Caco-2 (cell line): ENCODE data around the gene RABGAP1L. TPM values are rescaled to one million over a fixed set of nuclear protein-coding genes. Genes with fewer than 3 reads are reported as not detected.

Experiments
- BruUV-seq: library from RNA; stranded (reverse); fragments of 400-500 nt; replicated peaks from 2 replicates; lab custom pipeline; 2021; lab: Mats Ljungman, UMichigan
- CTCF ChIA-PET: fragments of 300-600 bp; sonication (Branson Sonifier 250); formaldehyde crosslinking; loops from one replicate; lab custom pipeline; 2022; ENCODE audit warnings: antibody characterized with exemption; lab: Charles Lee
- POLR2A ChIA-PET: fragments of 300-600 bp; sonication (Branson Sonifier 250); formaldehyde crosslinking; loops from one replicate; lab custom pipeline; 2022; ENCODE audit warnings: antibody characterized with exemption; lab: Charles Lee
- DNase-seq, 2 experiments: peaks; one replicate each; pipeline versions ENCODE4 v3.0.0 to v3.0.0-alpha.2; 2020 to 2022
- H3K27me3 ChIP-seq: replicated peaks from 2 replicates; pipeline ENCODE4 v1.6.0; 2011; ENCODE audit warnings: low read length; ENCODE audit not compliant: control insufficient read depth, insufficient read depth
- H3K36me3 ChIP-seq: 2 replicates; pipeline ENCODE4 v1.5.1; 2011; ENCODE audit warnings: low read length; ENCODE audit not compliant: control insufficient read depth, insufficient read depth
- H3K4me1 ChIP-seq: fragments of 250-450 bp; sonication (Bioruptor Pico); 2 replicates; pipeline ENCODE4 v1.5.1; 2020; ENCODE audit warnings: mild to moderate bottlenecking
- H3K4me3 ChIP-seq: 2 replicates; pipeline ENCODE4 v1.5.1; 2011; ENCODE audit warnings: low read depth, mild to moderate bottlenecking, control low read depth, low read length
- H3K9me3 ChIP-seq: fragments of 250-450 bp; sonication (Bioruptor Pico); 2 replicates; pipeline ENCODE4 v1.5.1; 2020; ENCODE audit warnings: mild to moderate bottlenecking, moderate library complexity
- H3K27ac Mint-ChIP-seq: one replicate; pipeline ENCODE4 v1.8.0; 2022; ENCODE audit warnings: mixed read lengths; ENCODE audit not compliant: unreplicated experiment
- H3K27me3 Mint-ChIP-seq: one replicate; pipeline ENCODE4 v1.8.0; 2022; ENCODE audit warnings: mixed read lengths; ENCODE audit not compliant: insufficient read depth, unreplicated experiment
- H3K36me3 Mint-ChIP-seq: one replicate; pipeline ENCODE4 v1.8.0; 2022; ENCODE audit warnings: mild to moderate bottlenecking, mixed read lengths; ENCODE audit not compliant: insufficient read depth, unreplicated experiment
- H3K4me1 Mint-ChIP-seq: one replicate; pipeline ENCODE4 v1.8.0; 2022; ENCODE audit warnings: low read depth, mixed read lengths; ENCODE audit not compliant: unreplicated experiment
- H3K4me3 Mint-ChIP-seq: one replicate; pipeline ENCODE4 v1.8.0; 2022; ENCODE audit warnings: mild to moderate bottlenecking, moderate library complexity, mixed read lengths; ENCODE audit not compliant: unreplicated experiment
- H3K9me3 Mint-ChIP-seq: one replicate; pipeline ENCODE4 v1.8.0; 2022; ENCODE audit warnings: mixed read lengths; ENCODE audit not compliant: unreplicated experiment
- CTCF ChIP-seq, 2 experiments: fragments of 200-600 bp in 1 of 2; IDR thresholded peaks; 1 replicate in 1 of 2; 2 replicates in 1 of 2; pipeline versions ENCODE4 v1.5.1 to v1.8.0; 2011 to 2022; ENCODE audit warnings: antibody characterized with exemption in 1 of 2, control low read depth in 1 of 2, inconsistent platforms in 1 of 2, low read depth in 1 of 2, low read length in 1 of 2, mild to moderate bottlenecking in 1 of 2, moderate library complexity in 1 of 2; ENCODE audit not compliant: insufficient read depth in 1 of 2, severe bottlenecking in 1 of 2, unreplicated experiment in 1 of 2
- intact Hi-C: fragments of 100-400 bp; cut with micrococcal nuclease; formaldehyde crosslinking; loops from one replicate; pipeline ENCODE4 v1.10.0; 2022; ENCODE audit not compliant: unreplicated experiment
- total RNA-seq: library from RNA; stranded (reverse); gene quantifications from 2 replicates; pipeline ENCODE4 v1.2.3, GENCODE V29; 2022

The RABGAP1L gene
- total RNA-seq, 1 experiment from 2014 or later = 20.3 TPM

DNA sequence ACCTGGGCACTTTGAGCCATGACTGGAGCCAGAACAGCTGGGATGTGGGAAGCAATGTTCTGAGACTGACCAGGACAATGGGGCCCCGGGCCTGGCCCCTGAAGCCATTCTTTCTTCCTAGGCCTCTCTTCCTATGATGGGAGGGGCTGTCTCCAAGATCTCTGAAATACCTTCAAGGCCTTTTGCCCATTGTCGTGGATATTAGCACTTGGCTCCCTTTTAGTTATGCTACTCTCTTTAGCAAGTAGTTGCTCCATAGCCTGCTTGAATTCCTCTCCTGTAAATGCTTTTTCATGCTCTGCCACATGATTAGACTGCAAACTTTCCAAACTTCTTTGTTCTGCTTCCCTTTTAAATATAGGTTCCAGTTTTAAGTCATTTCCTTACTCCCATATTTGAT lies 577.5 kb downstream of the RABGAP1L start:
- CTCF ChIA-PET = no interaction called here
- no peaks in the 10 kb centered on the region for H3K27me3 ChIP-seq
- intact Hi-C loops = no loop called here
- no peak overlapping the region for H3K4me3 ChIP-seq
- DNase-seq = no peak
- H3K4me1 ChIP-seq = no peaks in the 10 kb centered on the region
- H3K36me3 ChIP-seq = no peaks in the 10 kb centered on the region
- Mint-ChIP-seq H3K27me3 (no peaks in the 10 kb centered on the region), H3K36me3 (no peaks in the 10 kb centered on the region), H3K9me3 (peaks cover 10% of the 10 kb centered on the region), H3K27ac (no peak overlapping the region), H3K4me3 (no peak overlapping the region), H3K4me1 (peaks cover 7% of the 10 kb centered on the region)
- no TSS peak for BruUV-seq
- TF ChIP-seq CTCF (IDR thresholded peaks at IDR 0.05; ENCODE audit: insufficient read depth in 1 of 2, low read depth in 1 of 2, low read length in 1 of 2, severe bottlenecking in 1 of 2, unreplicated experiment in 1 of 2) = no peak
- H3K9me3 ChIP-seq = no peaks in the 10 kb centered on the region
- POLR2A ChIA-PET = no interaction called here

- Mint-ChIP-seq H3K4me3 (no peak overlapping the region), H3K27me3 (no peaks in the 10 kb centered on the region), H3K4me1 (peaks cover 7% of the 10 kb centered on the region), H3K27ac (no peak overlapping the region), H3K9me3 (peaks cover 10% of the 10 kb centered on the region), H3K36me3 (no peaks in the 10 kb centered on the region)
- H3K27me3 ChIP-seq = no peaks in the 10 kb centered on the region
- no peaks in the 10 kb centered on the region for H3K9me3 ChIP-seq
- ChIA-PET POLR2A (no interaction called here), CTCF (interaction anchor here (0.8 kb wide), 1 partner anchor 478 kb away, joined by 3 read pairs; no protein-coding TSS in a partner anchor)
- no peak for TF ChIP-seq CTCF (IDR thresholded peaks at IDR 0.05; ENCODE audit: insufficient read depth in 1 of 2, low read depth in 1 of 2, low read length in 1 of 2, severe bottlenecking in 1 of 2, unreplicated experiment in 1 of 2)
- no peaks in the 10 kb centered on the region for H3K36me3 ChIP-seq
- no TSS peak for BruUV-seq
- no peak overlapping the region for H3K4me3 ChIP-seq
- intact Hi-C loops = loop anchor here (10.0 kb wide), 2 partner anchors 576 to 1996 kb away; no protein-coding TSS in a partner anchor
- no peaks in the 10 kb centered on the region for H3K4me1 ChIP-seq
- no peak for DNase-seq
Measured at GRCh38 chr1:174740249-174740968, 581.1 kb downstream of the RABGAP1L start.

GRCh38 chr1:174742805-174743653 lies 583.7 kb downstream of the RABGAP1L start:
- no peak for DNase-seq
- no peaks in the 10 kb centered on the region for H3K27me3 Mint-ChIP-seq
- Histone ChIP-seq H3K27me3 (no peaks in the 10 kb centered on the region), H3K9me3 (no peaks in the 10 kb centered on the region), H3K4me1 (no peaks in the 10 kb centered on the region), H3K36me3 (no peaks in the 10 kb centered on the region), H3K4me3 (no peak overlapping the region)
- ChIA-PET POLR2A (no interaction called here), CTCF (no interaction called here)
- H3K4me3 Mint-ChIP-seq = no peak overlapping the region
- no peaks in the 10 kb centered on the region for H3K36me3 Mint-ChIP-seq
- no peaks in the 10 kb centered on the region for H3K9me3 Mint-ChIP-seq
- no peak for TF ChIP-seq CTCF (IDR thresholded peaks at IDR 0.05; ENCODE audit: insufficient read depth in 1 of 2, low read depth in 1 of 2, low read length in 1 of 2, severe bottlenecking in 1 of 2, unreplicated experiment in 1 of 2)
- no peak overlapping the region for H3K27ac Mint-ChIP-seq
- no peaks in the 10 kb centered on the region for H3K4me1 Mint-ChIP-seq
- intact Hi-C loops = loop anchor here (10.0 kb wide), 2 partner anchors 578 to 1998 kb away; no protein-coding TSS in a partner anchor
- BruUV-seq = no TSS peak
